CD4-positive, alpha-beta T cell treated with Interleukin-12 subunit alpha and Interleukin-12 subunit beta, for 1 hour (primary cell): ENCODE measurements around the gene SSTR4.

ENCODE experiments used
- DNase-seq: peaks from one replicate; pipeline ENCODE4 v3.0.0-alpha.2; 2020

SSTR4 gene

DNA sequence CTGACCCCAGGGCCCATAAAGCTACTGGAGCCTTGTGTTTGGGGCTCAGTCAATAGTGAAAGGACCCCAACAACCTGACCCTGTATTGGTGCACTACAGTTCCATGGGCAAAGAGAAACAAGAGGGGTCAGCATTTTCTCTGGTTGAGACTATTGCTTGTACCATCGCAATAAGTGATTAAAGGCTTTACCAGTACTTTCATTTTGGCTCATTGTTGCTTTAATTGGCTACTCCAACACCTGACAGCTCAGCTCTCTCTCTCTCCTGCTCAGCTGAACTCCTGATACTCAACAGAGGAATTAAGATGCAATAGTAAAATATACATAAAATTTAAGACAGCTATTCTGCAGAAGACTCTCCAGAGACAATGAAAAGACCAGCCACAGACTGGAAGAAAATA is 33.2 kb downstream of the SSTR4 start:
- DNase-seq: no peak

- DNase-seq: no peak
Measured at GRCh38 chr20:23069108-23069507, 34.0 kb downstream of the SSTR4 start.

GRCh38 chr20:23071398-23071797 is 36.3 kb downstream of the SSTR4 start:
- DNase-seq: no peak

- DNase-seq: no peak
Measured at GRCh38 chr20:23071996-23072395, 36.9 kb downstream of the SSTR4 start.

DNA sequence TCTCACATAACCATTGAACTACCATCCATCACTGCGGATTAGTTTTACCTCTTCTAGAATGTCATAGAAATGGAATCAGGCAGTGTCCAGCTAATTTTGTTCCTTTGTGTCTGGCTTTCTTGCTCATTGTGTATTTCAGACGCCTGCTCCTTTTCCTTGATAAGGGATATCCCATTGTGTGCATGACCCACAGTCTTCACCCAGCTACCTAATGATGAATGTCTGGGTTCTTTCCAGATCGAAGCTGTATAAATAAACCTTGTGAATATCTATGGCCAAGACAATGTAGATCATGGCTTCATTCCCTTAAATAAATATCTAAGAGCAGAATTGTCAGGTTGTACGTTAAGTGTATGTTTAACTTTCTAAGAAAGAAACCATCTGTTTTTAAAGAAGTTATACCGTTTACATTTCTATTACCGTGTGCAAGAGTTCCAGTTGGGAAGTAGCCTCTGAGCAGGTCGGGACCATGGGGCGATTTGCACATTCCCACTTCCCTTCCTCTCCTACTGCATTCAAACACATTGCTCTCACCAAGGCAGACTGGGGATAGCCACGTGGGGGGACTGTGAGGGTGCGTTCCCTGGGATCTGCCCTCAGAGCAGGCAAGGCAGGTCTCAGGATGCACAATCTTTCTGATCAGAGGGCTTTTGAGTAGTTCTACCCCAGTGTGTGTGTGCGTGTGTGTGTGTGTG is 37.9 kb downstream of the SSTR4 start:
- no peak for DNase-seq

- no peak for DNase-seq
Measured at GRCh38 chr20:23074052-23074451, 38.9 kb downstream of the SSTR4 start.

DNA sequence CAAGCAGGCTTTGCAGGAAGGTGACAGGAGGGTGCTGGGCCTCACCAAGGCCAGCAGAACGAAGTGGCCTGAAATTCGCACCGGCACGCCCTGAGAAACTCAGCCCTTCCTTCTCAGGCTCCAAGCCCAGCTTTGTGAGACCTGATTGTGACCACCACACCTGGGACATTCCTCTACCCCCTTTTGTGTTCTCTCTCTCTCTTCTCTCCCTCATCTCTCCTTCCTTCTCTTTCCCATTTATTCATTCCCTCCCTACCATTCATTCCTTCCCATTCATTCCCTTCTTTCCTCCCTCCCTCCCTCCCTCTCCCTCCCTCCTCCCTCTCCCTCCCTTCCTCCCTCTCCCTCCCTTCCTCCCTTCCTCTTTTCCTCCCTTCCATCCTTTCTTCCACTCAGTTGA is 42.2 kb downstream of the SSTR4 start:
- DNase-seq: no peak

GRCh38 chr20:23078351-23079015 is 43.4 kb downstream of the SSTR4 start:
- DNase-seq: no peak

GRCh38 chr20:23079016-23079351 is 43.9 kb downstream of the SSTR4 start:
- no peak for DNase-seq

GRCh38 chr20:23079926-23080325 is 44.8 kb downstream of the SSTR4 start:
- no peak for DNase-seq

- no peak for DNase-seq
Measured at GRCh38 chr20:23080521-23080920, 45.4 kb downstream of the SSTR4 start.

- DNase-seq: no peak
Measured at GRCh38 chr20:23081263-23081819, 46.2 kb downstream of the SSTR4 start.

DNA sequence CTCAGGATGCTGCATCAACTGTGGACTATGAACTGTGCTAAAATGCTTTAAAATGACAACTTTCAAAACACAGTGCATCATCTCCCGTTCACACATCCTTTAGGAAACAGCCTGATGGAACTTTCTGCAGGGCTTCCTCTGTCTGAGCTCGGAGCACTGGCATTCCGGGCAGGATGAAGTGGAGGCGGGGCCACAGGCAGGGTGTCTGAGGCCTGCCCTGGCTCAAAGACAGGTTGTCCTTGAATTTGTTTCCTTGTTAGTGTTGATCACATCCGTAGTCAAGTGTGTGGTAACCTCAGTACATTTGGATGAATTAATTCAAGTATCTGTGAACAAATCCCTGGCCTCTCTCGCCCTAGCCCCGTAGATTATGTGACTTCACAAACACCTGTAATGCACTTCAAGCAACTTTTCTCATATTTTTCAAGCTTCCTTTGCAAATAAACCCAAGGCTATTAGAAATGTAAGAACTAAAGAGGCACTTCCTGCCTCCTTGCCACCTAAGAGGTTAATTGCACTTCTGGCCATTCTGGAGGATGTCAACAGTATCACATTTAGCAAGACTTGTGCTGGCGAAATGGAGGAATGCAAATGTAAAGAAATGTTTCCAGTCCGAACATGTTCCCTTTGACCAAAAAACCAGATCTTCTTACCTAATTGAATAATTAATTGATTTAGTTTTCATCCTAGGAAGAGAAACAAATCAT is 47.9 kb downstream of the SSTR4 start:
- no peak for DNase-seq

DNA sequence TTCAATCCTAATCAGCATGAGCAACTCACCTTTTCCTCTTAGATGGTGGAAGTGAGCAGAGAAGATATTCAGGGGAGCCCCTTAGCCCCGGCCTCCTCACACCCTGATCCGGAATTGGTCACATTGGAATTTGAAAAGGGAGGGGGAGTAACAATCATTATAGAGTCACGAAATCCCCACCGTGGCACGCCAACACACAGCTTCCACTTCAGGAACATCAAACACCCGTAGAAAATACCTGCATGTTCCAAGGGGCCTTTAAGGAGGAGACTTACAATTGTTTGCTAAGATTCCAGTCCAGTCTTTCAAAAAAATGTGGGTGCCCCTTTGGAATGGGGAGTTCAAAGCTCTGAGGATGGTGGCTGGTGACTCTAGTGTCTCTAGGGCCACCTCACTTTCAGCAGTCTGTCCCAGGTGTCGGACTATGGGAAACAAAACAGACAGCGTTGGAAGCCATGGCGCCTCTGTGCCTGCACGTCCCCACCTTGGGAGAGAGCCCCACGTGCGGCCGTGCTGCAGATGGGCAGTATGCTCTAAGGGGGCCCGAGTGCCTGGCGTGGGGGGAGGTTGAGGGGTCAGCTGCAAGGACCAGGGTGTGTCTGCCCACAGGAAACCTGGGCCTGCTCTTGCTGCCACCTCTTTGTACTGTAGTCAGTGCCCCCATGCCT is 48.6 kb downstream of the SSTR4 start:
- DNase-seq: no peak

DNA sequence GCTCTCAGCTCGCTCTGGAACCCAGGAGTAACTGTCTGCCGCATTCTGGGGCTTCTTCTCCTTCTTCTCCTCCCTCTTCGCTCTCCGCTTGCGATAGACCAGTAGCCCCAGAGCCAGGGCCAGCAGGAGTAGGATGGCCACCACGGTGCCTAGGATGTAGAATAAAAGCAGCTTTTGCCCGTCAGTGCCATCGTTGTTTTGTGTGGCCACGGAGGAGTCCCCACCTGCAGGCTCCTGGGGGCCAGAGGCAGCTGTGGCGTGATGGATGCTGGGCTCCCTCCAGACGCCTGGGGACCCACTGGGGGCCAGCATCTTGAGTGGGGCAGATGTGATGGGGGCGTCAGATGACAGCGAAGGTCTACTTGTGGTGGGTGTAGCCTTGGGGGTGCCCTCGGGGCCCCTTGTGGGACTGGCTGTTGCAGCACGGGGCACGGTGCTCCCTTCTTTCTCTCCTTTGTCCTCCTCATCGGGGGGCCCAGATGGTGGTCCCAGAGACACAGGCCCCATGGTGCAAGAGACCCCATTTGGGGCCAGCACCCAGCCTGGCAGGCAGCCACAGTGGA is 49.3 kb downstream of the SSTR4 start:
- DNase-seq: no peak

DNA sequence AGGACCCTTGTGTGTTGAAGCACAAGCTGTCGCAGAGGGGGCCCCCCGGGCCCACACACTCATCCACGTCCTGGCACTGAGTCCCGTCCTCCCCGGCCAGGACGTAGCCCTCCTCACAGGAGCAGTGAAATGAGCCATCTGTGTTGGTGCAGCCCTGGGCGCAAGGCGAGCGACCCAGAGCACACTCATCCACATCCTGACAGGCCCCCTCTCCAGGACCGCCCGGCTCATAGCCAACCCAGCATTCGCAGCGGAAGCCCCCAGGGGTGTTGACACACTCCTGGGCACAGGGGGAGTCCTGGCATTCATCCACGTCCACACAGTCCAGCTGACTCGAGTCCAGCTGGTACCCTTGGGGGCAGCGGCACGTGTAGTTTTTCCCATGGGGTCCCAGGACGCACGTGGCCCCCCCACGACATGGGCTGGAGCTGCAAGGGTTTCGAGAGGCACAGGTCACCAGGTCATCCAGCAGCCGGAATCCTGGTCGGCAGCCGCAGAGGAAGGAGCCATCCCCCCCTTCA is 49.8 kb downstream of the SSTR4 start:
- DNase-seq: no peak

DNA sequence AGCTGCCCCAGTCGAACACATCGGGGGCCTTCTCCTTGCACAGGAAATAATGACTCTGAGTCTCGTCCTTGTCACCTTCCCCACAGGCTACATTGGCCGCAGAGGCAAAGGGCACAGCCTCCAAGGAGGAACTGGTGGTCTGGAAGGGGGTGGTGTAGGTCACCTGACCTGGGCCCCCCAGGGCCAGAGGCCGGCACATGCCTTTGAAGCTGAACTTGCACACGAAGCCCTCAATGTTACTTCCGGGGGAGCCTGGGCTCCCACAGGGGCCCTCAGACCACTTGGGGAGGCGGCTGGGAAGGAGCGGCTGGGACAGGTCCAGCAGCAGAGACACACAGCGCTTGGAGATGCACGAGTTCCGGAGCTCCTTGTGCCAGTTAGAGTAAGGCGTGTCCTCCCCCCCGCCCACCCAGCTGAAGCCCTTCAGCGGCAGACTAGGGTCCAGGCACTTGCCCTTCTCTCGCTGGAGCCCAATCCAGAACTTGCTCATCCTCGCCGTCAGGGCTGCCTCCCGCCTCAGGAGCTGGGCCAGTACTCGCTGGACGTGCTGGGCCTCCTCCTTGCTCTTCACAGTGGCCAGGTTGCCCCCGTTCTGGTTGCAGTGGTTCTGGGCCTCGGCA is 50.4 kb downstream of the SSTR4 start:
- no peak for DNase-seq

DNA sequence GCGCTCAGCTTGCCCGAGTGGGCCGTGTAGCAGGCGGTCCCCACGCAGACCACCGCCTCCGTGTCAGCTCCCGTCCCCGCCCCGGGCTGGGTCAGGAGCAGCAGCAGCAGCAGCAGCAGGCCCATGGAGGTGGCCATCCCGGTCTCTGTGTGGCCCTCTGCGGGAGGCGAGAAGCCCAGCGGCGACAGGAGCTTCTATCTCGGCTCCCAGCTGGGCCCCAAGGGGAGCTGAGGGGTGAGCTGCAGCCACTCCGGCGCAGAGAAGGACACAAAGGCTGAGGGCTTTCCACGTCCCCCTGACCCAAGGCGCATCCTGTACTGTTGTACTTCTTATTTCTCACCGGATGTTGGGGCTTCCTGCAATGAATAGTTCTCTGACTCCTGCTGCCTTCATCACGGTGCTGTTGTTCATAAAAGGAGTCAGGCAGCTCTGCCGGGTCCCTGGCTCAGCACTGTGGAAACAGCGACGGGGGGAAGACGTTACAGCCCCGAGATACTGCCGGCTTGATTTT is 51.0 kb downstream of the SSTR4 start, which contains the start of gene CD93:
CD93 (minus strand) TSS at position 269 of the 511 bp plus-strand sequence; CDS start at position 137, 132 bp downstream.
- peak; percentile 23 for DNase-seq

- DNase-seq: peak; percentile 5
Measured at GRCh38 chr20:23086931-23087411, 51.9 kb downstream of the SSTR4 start.

GRCh38 chr20:23087587-23088251 is 52.6 kb downstream of the SSTR4 start:
- DNase-seq: peak; percentile 3
